Measurements from ENCODE around the gene M6PR. TPM values are rescaled to one million over a fixed set of nuclear protein-coding genes. Genes with fewer than 3 reads are reported as not detected.
A peak's percentile ranks its signal among the peaks of the same experiment; 100 is the strongest.
"Not testable (repeated sequence)": the region's sequence is repeated elsewhere in the genome, so short reads cannot be mapped to it uniquely, and the experiment has no call there.

Gene M6PR
- total RNA-seq, 1 donor = 143 TPM

DNA sequence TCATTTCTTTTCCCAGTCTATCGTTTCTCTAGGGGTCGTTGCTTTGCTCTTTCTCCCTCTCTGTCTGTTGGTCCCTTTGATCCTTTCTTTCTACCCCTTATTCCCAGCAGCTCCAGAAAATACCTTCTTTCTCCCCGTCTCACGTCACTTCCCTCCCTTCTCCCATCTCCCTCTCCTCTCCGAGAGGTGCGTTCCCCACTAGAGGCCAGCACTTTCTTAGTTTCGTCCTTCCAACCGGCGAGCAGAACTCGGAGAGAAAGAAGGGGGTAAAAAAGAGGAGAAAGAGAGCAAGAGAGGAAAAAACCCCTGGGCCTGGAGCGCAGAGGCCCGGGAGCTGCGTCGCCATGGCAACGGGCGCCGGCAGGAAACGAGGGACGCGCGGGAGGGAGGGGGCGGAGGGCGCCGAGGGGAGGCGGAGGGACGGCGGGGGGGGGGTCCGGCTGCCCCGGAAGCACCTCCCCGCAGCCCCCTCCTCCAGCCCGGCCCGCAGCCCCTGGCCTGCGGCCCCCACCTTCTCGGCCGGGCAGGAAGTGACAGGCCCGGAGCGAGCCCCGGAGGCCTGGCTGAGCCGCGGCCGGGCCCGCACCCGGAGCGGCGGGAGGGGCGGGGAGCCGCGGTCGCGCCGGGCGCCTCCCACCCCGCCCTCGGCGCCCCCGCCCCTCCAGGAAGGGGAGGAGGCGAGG, 35.3 kb downstream of the M6PR start, which contains the start of gene PHC1:
Gene PHC1 (plus strand): TSS at position 477 of the 683 bp plus-strand sequence. CDS start 3,169 bp downstream, outside the sequence.
- H3K79me2 ChIP-seq (ENCODE audit: insufficient read depth, low read length) = peaks cover 11% of the 10 kb centered on the region
- H3K27ac ChIP-seq (ENCODE audit: low read depth, low read length) = peak within 1 kb of the TSS; percentile 79
- H2AFZ ChIP-seq (ENCODE audit: low read length) = peak within 1 kb of the TSS; percentile 99
- DNase-seq (ENCODE audit: insufficient read length, low spot score, missing footprints) = peak; percentile 92
- H3K4me1 ChIP-seq (ENCODE audit: insufficient read depth, low read length) = peaks cover 20% of the 10 kb centered on the region
- TF ChIP-seq, protein P1, sequence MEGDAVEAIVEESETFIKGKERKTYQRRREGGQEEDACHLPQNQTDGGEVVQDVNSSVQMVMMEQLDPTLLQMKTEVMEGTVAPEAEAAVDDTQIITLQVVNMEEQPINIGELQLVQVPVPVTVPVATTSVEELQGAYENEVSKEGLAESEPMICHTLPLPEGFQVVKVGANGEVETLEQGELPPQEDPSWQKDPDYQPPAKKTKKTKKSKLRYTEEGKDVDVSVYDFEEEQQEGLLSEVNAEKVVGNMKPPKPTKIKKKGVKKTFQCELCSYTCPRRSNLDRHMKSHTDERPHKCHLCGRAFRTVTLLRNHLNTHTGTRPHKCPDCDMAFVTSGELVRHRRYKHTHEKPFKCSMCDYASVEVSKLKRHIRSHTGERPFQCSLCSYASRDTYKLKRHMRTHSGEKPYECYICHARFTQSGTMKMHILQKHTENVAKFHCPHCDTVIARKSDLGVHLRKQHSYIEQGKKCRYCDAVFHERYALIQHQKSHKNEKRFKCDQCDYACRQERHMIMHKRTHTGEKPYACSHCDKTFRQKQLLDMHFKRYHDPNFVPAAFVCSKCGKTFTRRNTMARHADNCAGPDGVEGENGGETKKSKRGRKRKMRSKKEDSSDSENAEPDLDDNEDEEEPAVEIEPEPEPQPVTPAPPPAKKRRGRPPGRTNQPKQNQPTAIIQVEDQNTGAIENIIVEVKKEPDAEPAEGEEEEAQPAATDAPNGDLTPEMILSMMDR (IDR thresholded peaks at IDR 0.05; ENCODE audit: extremely low read depth, low read depth, low read length) = peak; percentile 47
- not testable (repeated sequence) for H4K20me1 ChIP-seq (ENCODE audit: insufficient read depth, low read length); H3K27me3 ChIP-seq (ENCODE audit: insufficient read depth, low read length); H3K36me3 ChIP-seq (ENCODE audit: insufficient read depth, low read length); H3K9me3 ChIP-seq (ENCODE audit: low read depth, low read length)
- peak within 1 kb of the TSS; percentile 91 for H3K4me3 ChIP-seq (ENCODE audit: insufficient read depth, low read length)
- peak within 1 kb of the TSS; percentile 99 for H3K4me2 ChIP-seq (ENCODE audit: insufficient read depth, low read length)

DNA sequence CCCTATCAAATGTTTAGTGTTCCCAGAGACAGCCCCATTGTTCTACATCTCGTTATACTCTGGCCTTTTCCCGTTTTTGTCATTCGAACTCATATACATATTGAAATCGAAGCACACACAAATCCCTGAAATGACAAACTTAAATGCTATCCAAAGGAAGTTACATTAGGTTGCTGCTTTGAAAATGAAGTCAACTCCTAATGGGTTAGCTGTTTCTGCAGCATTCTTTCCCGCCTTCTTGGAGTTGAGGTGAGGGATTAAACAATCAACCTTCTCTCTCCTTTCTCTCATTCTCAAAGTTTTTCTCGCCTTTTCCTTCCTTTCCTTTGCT, 35.8 kb downstream of the M6PR start:
- H2AFZ ChIP-seq (ENCODE audit: low read length) = peak overlapping the region; percentile 97
- peak overlapping the region; percentile 91 for H3K4me3 ChIP-seq (ENCODE audit: insufficient read depth, low read length)
- H3K27ac ChIP-seq (ENCODE audit: low read depth, low read length) = peak overlapping the region; percentile 79
- no peak for DNase-seq (ENCODE audit: insufficient read length, low spot score, missing footprints)
- peaks cover 4% of the 10 kb centered on the region for H3K36me3 ChIP-seq (ENCODE audit: insufficient read depth, low read length)
- peaks cover 20% of the 10 kb centered on the region for H3K4me1 ChIP-seq (ENCODE audit: insufficient read depth, low read length)
- no peaks in the 10 kb centered on the region for H3K27me3 ChIP-seq (ENCODE audit: insufficient read depth, low read length)
- peaks cover 11% of the 10 kb centered on the region for H3K79me2 ChIP-seq (ENCODE audit: insufficient read depth, low read length)
- TF ChIP-seq, protein P1 (IDR thresholded peaks at IDR 0.05; ENCODE audit: extremely low read depth, low read depth, low read length) = no peak
- no peaks in the 10 kb centered on the region for H4K20me1 ChIP-seq (ENCODE audit: insufficient read depth, low read length)
- peak overlapping the region; percentile 95 for H3K4me2 ChIP-seq (ENCODE audit: insufficient read depth, low read length)
- H3K9me3 ChIP-seq (ENCODE audit: low read depth, low read length) = no peaks in the 10 kb centered on the region

DNA sequence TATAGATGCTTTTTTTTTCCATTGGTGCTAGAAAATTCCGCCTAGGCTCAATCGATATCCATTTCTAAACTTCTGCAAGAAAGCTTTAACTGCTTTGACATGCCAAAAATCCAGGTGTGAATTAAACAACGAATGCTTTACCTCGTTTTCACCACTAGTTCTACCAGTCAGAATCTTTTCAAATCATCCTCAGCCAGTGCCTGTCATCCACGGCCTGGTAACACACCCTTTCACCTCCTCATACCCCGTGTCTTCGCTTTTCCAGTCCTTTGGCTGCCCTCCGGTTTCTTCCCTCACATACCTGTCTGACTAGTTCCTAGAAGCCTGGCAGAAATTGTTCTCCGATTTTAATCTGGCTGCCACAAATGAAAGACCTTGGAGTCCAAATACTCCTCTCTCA, 36.5 kb downstream of the M6PR start:
- Histone ChIP-seq H3K4me1 (ENCODE audit: insufficient read depth, low read length) (peaks cover 20% of the 10 kb centered on the region), H3K9me3 (ENCODE audit: low read depth, low read length) (no peaks in the 10 kb centered on the region), H4K20me1 (ENCODE audit: insufficient read depth, low read length) (no peaks in the 10 kb centered on the region), H3K4me2 (ENCODE audit: insufficient read depth, low read length) (peak overlapping the region; percentile 95), H2AFZ (ENCODE audit: low read length) (peak overlapping the region; percentile 97), H3K4me3 (ENCODE audit: insufficient read depth, low read length) (peak overlapping the region; percentile 91), H3K36me3 (ENCODE audit: insufficient read depth, low read length) (no peaks in the 10 kb centered on the region), H3K79me2 (ENCODE audit: insufficient read depth, low read length) (peaks cover 11% of the 10 kb centered on the region), H3K27ac (ENCODE audit: low read depth, low read length) (no peak overlapping the region), H3K27me3 (ENCODE audit: insufficient read depth, low read length) (no peaks in the 10 kb centered on the region)
- DNase-seq (ENCODE audit: insufficient read length, low spot score, missing footprints) = peak; percentile 35
- TF ChIP-seq, protein P1 (IDR thresholded peaks at IDR 0.05; ENCODE audit: extremely low read depth, low read depth, low read length) = no peak

DNA sequence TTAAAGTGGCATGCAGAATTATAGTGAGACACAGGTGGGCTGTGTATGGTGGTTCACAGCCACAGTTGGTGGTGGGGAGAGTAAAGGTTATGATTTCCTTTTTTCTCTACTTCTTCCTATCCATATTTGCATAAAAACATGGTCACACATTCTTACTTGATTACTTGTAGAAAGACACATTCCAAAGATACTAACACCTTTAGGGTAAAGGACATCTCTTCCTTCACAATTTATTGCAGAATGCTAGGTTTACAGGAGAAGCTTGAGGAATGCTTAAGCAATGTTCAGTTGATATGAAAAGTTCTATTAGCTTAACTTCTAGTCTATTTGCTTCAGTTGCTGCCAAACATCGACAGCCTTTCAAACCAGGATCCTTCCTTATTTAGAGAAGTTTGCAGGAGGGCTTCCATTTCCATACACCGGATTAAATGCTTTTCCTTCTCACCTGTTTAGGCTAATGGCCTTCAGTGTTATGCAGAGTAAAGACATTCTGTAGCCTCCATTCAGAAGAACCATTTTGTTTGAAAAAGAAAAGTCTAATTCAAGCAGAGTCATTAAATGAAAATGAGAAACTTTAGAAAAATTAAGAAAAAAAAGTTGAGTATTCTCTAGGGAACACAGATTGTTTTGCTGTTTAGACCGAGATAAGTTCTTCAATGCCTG, 37.7 kb downstream of the M6PR start:
- Histone ChIP-seq H3K27ac (ENCODE audit: low read depth, low read length) (no peak overlapping the region), H3K9me3 (ENCODE audit: low read depth, low read length) (no peaks in the 10 kb centered on the region), H3K4me3 (ENCODE audit: insufficient read depth, low read length) (no peak overlapping the region), H3K4me2 (ENCODE audit: insufficient read depth, low read length) (no peak overlapping the region), H2AFZ (ENCODE audit: low read length) (no peak overlapping the region), H3K4me1 (ENCODE audit: insufficient read depth, low read length) (peaks cover 20% of the 10 kb centered on the region), H3K36me3 (ENCODE audit: insufficient read depth, low read length) (no peaks in the 10 kb centered on the region), H3K27me3 (ENCODE audit: insufficient read depth, low read length) (no peaks in the 10 kb centered on the region), H4K20me1 (ENCODE audit: insufficient read depth, low read length) (no peaks in the 10 kb centered on the region), H3K79me2 (ENCODE audit: insufficient read depth, low read length) (peaks cover 11% of the 10 kb centered on the region)
- DNase-seq (ENCODE audit: insufficient read length, low spot score, missing footprints) = no peak
- TF ChIP-seq, protein P1 (IDR thresholded peaks at IDR 0.05; ENCODE audit: extremely low read depth, low read depth, low read length) = no peak

Measured in osteoblast (primary cell).